HG03457 (cell line): Measurements from ENCODE around the gene VEGFB.
"Not testable (repeated sequence)": the region's sequence is repeated elsewhere in the genome, so short reads cannot be mapped to it uniquely, and the experiment has no call there.

Experiments
- ATAC-seq: cut with Tn5 transposase; IDR thresholded peaks from one replicate; pipeline ENCODE4 v1.9.1; 2021; ENCODE audit warnings: moderate number of reproducible peaks; ENCODE audit not compliant: unreplicated experiment

VEGFB gene

DNA sequence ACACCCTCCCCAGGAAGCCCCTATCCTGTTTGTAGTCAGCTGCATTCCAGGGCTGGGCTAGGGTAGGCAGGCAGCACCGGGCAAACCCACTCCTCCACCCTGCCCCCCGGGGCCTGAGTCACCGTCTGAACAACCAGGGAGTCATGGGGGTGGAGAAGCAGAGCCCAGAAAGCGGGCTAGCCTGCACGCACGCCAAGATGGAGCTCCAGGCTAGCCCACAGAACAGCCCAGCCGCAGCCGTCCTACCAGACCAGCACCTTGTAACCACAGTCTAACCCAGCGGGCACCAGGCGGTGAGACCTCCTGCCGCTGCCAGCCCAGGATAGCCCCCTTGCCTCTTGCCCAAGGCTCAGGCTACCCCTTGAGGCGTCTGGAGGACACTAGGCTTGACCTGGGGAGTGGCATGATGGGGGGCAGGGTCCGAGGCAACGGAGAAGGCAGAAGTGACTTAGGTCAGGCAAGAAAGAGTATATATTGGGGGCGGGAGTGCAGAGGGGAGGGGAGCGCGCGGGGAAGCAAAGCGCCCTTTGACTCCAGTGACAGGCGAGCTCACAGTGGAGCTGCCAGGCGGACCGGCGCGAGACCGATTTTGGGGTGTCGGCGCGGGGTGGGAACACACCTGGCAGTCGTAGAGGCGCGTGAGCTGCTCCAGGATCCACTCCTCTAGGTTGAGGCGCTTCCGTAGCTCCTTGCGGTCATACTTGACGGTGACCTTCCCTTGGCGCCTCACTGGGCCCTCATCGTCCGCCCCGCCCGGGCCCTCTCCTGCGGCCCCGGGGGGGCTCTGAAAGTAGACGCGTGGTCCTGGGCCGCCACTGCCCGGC, 11.6 kb downstream of the VEGFB start:
- no peak for ATAC-seq

DNA sequence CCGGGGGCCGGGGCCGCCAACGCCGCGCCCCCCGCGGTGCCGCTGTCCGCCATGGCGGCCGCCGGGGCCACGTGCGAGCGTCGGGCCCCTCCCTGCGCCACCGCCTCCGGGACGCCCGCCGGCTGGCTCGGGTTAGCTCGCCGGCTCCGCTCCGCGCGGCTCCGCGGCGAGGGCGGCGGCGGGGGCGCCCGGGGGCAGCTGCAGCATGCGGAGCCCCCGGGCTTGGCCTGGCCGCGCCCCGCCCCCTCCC, 12.2 kb downstream of the VEGFB start:
- ATAC-seq, result not testable (repeated sequence)

DNA sequence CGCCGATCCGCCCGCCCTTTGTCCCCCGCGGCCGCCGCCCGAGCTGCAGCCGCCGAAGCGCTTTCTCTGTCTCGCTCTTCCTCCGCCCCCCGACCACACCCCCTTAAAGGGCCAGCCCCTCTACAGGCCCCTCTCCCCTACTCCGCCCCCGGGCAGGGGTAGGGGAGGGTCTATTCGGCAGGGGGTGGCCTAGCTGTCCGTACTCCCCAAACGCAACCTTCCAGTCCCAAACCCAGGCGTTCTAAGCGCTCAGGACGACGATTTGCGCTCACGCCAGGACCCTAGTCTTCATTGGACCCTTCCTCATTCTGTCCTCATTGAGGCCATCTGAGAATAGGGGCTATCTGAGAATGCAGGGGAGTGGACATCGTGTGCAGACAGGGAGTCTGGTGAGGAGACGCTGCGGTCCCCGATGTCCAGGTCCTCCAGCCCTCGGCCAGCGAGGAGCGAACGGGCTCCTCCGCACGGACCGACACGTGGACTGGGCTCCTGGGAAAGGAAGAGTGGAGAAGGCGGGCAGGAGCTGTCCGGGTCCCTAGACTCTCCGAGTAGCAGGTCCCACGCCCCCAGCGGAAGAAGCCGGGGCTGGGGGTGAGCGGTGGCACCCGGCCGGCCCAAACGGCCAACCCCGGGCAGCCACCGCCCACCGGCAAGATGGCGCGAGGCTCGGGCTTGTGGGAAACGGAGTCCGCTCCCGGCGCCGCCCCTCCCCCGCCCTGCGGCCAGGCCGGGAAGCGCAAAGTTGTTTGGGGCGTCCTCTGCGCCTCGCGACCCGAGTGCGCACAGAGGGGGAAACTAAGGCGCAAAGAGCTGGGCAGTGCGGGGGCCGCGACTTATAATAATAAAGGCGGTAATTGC, 12.7 kb downstream of the VEGFB start, which contains the start of gene PPP1R14B:
TSS of gene PPP1R14B (minus strand) at position 73 of the 858 bp plus-strand sequence. CDS start 270 bp downstream, outside the sequence.
- ATAC-seq, result no peak

DNA sequence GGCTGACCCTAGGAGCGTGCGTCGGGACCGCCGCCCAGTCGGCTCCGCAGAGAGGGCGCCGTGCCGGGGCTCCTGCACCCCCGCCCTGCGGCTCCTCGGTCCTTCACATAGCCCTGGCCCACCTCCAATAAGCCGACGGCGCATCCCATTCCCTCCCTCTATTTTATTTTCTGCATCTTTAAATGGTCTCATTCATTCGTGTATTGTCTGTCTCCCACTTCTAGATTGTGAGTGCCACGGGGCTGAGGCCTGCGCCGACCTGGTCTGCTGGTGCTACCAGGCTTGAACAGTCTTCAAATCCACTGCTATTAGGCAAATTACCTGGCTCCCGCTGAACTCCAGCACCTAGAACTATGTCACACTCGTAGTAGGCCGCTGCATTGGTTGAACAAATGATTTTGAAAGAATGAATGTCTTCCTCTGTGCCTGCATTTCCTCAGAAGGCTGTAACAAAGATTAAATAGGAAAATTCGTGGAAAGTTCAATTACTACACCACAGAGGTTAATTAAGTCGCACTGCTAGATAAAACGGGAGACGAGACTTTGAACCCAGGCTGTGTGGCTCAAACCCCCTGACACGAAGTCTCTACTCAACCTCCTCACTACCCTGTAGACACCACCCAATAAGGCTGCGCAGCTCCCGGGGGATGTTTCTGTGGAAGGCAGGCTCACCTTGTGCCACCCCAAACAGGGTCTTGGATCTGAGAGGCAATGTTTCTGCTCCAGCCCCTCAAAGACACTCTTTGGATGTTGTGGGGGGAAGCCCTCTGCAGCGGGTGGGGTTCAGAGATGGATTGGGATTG, 13.5 kb downstream of the VEGFB start:
- ATAC-seq, result no peak

DNA sequence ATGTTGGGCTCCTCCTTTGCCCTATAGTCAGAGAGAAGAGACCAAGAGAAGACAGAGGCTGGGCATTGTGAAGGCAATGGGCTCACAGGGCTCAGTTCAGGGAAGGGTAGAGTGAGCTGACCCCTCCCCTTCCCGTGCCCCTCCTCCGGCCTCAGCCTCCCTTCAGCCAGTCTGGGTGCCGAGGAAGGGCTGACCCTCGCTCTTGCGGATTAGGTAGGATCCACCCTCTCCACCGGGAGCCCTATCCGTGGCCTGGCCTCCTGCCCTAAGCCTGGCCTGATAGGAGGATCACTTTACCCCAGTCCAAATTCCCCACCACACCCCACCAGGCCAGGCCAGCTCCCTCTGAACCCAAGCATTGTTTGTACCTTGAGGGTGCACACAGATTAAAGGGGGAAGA, 14.2 kb downstream of the VEGFB start:
- ATAC-seq, result no peak

DNA sequence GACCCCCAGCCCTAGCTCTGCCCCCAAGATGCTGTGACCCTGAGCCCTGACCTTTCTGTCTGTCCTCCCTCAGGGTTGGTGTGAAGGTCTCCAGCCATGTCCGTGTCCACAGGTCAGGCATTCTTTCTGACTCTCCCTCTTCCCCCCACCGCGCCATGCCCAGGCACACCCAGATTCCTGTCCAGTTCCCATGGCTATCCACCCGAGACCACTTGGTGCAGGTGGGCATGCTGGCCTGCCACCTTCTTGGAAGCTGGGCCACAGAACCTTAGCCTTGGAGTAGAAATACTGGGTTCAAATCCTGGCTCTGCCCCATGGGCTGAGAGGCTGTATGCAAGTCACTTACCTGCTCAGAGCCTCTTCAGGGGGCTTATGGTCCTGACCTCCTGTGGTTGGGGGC, 14.7 kb downstream of the VEGFB start:
- no peak for ATAC-seq

DNA sequence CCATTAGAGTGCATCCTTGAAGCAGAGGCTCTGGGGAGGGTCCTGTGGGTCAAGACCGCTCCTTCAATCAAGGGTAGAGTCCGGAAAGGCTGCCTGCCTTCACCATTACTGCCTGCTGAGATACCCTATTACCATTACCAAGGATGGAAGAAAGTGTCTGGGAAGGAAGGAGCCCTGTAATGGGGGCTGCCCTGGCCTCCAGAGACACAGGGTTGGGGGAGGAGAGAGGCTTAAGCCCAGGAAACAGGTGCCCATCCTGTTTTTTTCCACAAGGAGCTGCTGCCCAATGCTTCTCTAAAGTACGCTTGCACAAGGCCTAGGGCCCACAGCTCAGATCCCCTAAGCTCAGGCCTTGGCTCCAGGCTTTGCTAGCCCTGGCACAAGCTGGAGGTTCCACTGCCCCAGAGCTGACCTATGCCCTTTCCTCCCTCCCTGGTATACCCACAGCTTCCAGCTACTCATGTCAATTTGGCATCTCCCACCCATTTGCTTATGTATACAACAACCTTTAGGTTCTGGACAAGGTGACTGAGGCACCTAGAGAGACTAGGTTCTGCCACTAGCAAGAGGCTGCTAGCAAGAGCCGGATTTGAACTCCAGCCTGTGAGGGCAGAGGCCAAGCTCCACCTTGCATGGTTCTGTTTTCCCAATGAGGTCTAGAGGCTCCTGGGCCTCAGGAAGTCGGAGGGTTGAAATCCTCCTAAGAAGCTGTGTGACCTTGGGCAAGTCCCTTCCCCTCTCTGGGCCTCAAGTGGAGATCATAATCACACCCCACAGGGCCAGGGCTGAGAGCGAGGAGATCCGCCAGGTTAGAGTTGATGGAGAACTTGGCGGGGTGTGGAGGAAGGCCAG, 15.4 kb downstream of the VEGFB start:
- no peak for ATAC-seq

DNA sequence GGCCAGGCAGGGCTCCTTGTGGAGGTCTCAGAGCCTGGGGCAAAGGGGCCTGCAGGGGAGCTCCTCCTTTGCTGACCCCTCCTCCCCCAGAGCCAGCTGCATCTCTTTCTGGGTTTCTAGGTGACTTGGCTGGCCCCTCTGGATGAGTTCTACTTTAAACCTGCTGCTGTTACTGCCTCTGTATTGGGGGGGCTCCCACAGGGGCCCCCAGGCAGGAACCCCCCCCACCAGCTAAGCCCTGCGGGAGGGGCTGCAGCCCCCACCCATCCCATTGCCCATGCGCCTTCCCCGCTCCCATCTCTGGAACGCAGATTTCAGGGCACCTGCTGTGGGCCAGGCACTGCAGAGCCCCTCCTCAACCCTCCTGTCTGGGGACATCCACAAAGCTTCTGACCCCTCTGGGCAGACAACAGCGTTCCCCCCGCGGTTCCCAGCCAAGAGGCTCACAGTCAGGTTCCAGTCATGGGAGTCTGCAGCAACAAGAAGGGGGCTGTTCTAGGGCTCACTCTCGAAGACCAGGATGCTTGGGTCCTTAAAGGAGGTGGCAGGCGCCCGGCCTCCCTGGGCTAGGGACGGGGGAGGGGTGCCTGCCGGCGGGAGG, 16.1 kb downstream of the VEGFB start:
- ATAC-seq, result no peak

DNA sequence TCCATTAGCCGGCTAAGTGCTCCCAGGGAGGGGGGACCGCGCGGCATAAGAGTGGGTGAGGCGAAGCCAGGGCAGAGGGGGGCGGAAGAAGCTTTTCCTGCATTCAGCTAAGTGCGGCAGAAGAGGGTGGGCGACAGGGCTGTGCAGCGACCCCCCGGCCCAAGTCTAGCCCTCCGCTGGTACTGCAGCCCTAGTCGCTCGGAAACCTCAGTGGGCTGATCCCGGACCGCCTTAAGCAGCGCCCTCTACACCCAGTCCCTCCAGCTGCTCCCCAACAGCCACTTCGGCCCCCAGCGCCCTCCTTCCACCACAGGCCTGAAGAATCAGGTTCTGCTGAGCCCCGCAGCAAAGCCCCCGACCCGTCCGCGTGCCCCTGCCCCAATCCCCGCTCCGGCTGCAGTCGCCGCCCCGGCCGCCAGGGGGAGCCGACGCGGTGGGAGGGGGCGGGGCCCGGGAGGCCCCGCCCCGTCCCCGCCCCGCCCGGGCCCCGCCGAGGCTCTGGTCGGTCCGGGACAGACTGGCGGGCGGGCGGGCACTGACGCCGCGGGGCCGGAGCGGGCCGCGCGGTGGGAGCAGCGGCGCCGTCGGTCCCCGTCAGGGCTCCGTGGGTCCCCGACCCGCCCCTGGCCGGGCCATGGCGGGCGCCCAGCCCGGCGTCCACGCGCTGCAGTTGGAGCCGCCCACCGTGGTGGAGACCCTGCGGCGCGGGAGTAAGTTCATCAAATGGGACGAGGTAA, 16.8 kb downstream of the VEGFB start, which contains the start of gene PLCB3:
TSS of gene PLCB3 (plus strand) at position 515 of the 737 bp plus-strand sequence. CDS start at position 635, 120 bp downstream.
- no peak for ATAC-seq

DNA sequence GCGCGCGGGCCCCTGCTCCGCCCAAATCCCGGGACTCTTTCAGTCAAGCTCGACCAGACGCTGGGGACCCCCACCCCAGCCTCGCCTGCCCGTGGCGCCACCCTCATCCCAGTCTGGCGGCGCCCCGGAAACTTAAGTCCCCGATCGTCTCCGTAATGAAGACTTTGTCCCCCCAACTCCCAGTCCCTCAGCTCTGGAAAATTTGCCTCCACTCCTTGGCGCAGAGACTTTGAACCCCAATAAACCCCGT, 17.3 kb downstream of the VEGFB start:
- ATAC-seq, result no peak

DNA sequence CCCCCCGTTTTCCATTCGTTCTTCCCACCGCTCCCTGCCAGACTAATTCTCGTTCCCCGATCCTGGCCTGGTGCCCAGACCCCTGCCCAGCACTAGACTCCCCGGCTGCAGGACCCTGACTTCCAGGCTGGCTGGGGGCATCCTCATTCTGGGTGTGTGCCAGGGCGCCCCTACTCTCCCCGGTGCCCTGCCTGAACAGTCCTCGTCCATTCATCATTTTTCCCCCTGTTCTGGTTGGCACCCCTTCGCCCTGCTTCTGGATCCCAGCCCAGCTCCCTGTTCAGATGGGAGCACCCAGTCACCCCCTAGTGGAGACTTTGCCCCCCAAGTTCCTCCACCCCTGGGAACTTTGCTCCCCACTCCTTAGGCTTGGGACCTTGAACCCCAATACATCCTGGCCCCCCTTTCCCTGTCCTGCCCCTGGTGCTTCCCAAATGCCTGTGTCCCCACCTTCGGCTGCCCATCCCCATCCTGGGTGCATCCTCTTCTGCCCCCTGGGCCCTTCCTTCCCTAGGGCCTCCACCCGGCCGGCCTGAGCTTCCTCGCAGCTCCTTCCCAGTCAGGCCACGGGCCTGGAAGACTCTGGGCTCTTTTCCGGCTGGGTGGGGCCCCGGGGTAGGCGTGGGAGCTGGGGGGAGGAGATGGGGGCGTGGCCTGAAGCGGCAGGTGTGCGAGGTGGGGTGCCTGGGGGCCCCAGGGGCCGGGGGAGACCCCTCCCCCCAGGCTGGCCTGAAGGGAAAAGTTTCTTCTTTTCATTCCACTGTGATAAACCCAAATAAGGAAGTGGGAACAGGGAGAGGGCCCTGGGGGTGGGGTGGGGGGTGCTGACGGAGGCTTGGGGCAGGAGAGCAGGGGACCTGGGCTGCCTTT, 17.9 kb downstream of the VEGFB start:
- ATAC-seq, result no peak

DNA sequence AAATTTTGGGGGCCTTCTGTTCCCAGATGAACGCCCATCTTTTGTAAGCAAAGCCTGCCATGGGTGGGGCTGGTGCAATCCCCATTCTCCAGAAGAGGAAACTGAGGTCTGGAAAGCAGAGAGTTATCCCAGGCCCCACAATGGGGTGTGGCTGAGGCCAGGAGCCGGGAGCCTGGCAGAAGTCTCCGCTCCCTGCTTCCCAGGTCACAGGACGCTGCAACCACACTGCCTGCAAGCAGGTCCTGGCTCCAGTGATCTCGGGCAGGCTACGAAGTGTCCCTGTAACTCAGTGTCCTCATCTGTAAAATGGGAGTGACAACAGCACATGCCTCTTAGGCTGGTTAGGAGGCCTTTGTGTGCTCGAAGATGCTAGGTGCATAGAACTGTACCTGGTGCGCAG, 18.7 kb downstream of the VEGFB start:
- ATAC-seq, result no peak

DNA sequence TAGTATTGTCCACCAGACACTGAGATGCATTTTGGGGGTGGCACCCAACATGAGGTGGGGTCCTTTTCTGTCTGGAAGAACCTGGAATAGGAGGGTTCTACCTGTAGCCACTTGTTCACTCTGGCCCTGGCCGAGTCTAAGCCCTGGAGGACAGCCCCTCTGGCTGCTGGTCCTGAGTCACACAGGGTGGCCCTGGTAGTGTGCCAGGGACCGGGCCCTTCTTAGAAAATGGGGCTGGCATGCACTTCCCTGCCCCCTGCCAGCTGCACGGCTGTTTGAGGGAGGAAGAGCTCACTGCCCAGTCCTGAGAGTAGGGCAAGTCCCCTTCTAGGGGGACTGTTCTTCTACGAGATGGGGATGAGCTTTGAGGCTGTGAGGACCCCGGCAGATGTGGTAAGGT, 19.1 kb downstream of the VEGFB start:
- no peak for ATAC-seq

DNA sequence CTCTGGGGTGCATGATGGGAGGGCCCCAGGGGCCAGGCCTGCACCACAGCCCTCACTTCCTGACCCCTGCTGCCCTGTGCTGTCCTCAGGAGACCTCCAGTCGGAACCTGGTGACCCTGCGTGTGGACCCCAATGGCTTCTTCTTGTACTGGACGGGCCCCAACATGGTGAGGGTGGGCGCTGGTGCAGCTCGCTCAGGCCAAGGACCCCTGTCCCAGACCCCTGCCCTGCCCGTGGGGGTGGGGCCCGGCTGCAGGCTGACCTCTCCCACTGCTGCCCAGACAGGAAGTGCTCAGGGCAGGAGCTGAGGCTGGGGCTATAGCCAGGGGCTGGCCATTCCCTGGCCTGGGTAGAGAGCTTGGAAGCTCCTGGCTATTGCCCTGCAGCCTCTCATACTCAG, 19.9 kb downstream of the VEGFB start:
- ATAC-seq, result no peak

DNA sequence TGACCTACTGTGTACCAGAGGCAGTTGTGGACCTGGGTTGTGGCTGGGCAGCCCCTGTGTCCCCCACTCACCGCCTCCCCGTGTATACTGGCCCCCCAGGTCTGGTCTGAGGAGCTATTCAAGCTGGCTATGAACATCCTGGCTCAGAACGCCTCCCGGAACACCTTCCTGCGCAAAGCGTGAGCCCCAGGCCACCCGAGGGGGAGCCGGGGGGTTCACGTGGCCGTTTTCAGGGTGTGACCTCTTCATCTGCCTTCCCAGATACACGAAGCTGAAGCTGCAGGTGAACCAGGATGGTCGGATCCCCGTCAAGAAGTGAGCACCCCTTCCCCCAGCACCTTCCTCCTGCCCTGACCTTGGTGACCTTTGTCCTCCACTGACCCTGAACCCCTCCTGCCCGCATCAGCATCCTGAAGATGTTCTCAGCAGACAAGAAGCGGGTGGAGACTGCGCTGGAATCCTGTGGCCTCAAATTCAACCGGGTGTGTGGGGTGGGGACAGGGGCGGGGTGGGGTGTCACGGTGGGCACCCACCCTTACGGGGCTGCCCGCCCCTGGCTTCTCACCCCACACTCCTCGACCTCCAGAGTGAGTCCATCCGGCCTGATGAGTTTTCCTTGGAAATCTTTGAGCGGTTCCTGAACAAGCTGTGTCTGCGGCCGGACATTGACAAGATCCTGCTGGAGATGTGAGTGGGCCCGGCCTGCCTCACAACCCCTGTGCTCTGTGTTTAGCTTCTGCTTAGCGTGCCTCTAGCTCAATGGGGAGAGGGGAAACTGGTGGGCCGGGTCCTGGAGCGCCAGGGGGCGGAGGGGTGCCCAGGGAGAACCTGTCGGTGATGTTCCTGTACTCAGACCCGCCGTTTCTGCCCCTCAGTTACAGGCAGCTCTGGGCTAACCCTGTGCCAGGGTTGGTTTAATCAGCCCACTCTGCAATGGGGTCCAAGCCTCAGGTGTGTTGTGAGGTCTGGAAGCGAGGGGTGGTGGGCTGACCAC, 21.0 kb downstream of the VEGFB start:
- no peak for ATAC-seq

DNA sequence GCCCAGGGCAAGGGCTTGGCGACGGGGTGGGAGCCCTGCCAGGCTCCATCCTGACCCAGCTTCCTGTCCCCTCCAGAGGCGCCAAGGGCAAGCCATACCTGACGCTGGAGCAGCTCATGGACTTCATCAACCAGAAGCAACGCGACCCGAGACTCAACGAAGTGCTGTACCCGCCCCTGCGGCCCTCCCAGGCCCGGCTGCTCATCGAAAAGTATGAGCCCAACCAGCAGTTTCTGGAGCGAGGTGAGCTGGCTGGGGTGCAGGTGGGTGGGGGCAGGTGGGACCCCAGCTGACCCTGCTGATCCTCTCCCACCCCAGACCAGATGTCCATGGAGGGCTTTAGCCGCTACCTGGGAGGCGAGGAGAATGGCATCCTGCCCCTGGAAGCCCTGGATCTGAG, 21.9 kb downstream of the VEGFB start:
- no peak for ATAC-seq

DNA sequence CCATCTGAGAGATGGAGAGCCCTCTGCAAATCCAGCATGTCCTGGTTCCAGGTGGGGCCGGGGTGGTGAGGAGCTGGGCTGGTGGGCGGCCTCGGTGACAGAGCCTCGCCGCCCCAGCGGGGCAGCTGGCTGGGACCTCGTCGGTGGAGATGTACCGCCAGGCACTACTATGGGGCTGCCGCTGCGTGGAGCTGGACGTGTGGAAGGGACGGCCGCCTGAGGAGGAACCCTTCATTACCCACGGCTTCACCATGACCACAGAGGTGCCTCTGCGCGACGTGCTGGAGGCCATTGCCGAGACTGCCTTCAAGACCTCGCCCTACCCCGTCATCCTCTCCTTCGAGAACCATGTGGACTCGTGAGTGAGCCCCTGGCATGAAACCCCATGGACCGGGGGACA, 24.0 kb downstream of the VEGFB start:
- no peak for ATAC-seq
